ENCODE measurements around the gene GLYATL1. TPM values are rescaled to one million over a fixed set of nuclear protein-coding genes. Genes with fewer than 3 reads are reported as not detected.

The GLYATL1 gene
- total and polyA plus RNA-seq, 10 of the 15 experiments (the other 5 are each of a cell fraction or from before 2014, with no cell fraction given): not detected

GRCh38 chr11:58902881-58903280, 36.4 kb upstream of the GLYATL1 start (continued):
- TF ChIP-seq POLR2AphosphoS5 (IDR thresholded peaks at IDR 0.05; ENCODE audit: low read length) (no peak), RCOR1 (conservative IDR thresholded peaks at IDR 0.05; ENCODE audit: low read depth, low read length) (no peak), NFYB (IDR thresholded peaks at IDR 0.05; ENCODE audit: insufficient read depth, low read depth, low read length) (no peak), NBN (IDR thresholded peaks at IDR 0.05) (no peak), FOS (IDR thresholded peaks at IDR 0.05; ENCODE audit: borderline replicate concordance, extremely low read depth, insufficient read length) (no peak), RUNX3 (IDR thresholded peaks at IDR 0.05; ENCODE audit: low read length) (no peak), MEF2A (IDR thresholded peaks at IDR 0.05; ENCODE audit: insufficient read depth, low read depth, low read length) (no peak), MYB (IDR thresholded peaks at IDR 0.05; ENCODE audit: borderline replicate concordance, low read depth, low read length) (no peak)

- DNase-seq (ENCODE audit: low read depth, low spot score): no peak
- H3K4me1 ChIP-seq (ENCODE audit: control insufficient read depth, insufficient read depth, low read length): no peaks in the 10 kb centered on the region; the same call in 1 of the 2 replicates
- intact Hi-C loops (cut with micrococcal nuclease; ENCODE audit: unreplicated experiment): no loop called here
- RAD21 ChIA-PET (ENCODE audit: unreplicated experiment): no interaction called here
- POLR2A ChIA-PET: no interaction called here
- no peaks in the 10 kb centered on the region for H4K20me1 ChIP-seq (ENCODE audit: control insufficient read depth, insufficient read depth)
- no peak for ATAC-seq
- no peak overlapping the region for H3K9ac ChIP-seq (ENCODE audit: control insufficient read depth, insufficient read depth, low read length)
- peaks cover 1 to 10% of the 10 kb centered on the region in 2 experiments for H3K27me3 ChIP-seq (replicated peaks in 1 of 2; ENCODE audit: control insufficient read depth in 2 of 2, insufficient read depth in 2 of 2, low read length in 1 of 2)
- no peak overlapping the region for H3K4me3 ChIP-seq
- in situ Hi-C loops (cut with MboI): no loop called here
- no TSS peak for BruUV-seq (replicated peaks)
- no peak overlapping the region for H2AFZ ChIP-seq (ENCODE audit: control insufficient read depth, low read depth, low read length)
- CTCF ChIA-PET: no interaction called here
- no peak for FAIRE-seq
- TF ChIP-seq MLLT1 (IDR thresholded peaks at IDR 0.05): no peak
- no peak for TF ChIP-seq NBN (IDR thresholded peaks at IDR 0.05)
- no peak for TF ChIP-seq CHD2 (IDR thresholded peaks at IDR 0.05; ENCODE audit: borderline replicate concordance, low read depth, low read length)
- no peak for TF ChIP-seq SMAD1 (IDR thresholded peaks at IDR 0.05; ENCODE audit: low read depth, partially characterized antibody)
- TF ChIP-seq KDM1A (IDR thresholded peaks at IDR 0.05; ENCODE audit: borderline replicate concordance): no peak
- no peak for TF ChIP-seq RFX5 (IDR thresholded peaks at IDR 0.05; ENCODE audit: low read depth, low read length)
- TF ChIP-seq CBFB (IDR thresholded peaks at IDR 0.05; ENCODE audit: low read depth): no peak
- no peak for TF ChIP-seq NR2F1 (conservative IDR thresholded peaks at IDR 0.05)
- 39% methylated on average over 35 of the region's 41 CpGs for WGBS (ENCODE audit: insufficient coverage, insufficient replicate concordance, low lambda C conversion rate, missing lambda C conversion rate)
- no peaks in the 10 kb centered on the region; the same call in 2 of the 3 replicates for H3K9me3 ChIP-seq (replicated peaks; ENCODE audit: control insufficient read depth, insufficient read depth, low read length)
- H3K4me2 ChIP-seq (ENCODE audit: control insufficient read depth, insufficient read depth): no peak overlapping the region
- H3K79me2 ChIP-seq (ENCODE audit: control insufficient read depth, insufficient read depth, low read length): no peaks in the 10 kb centered on the region
- no peaks in the 10 kb centered on the region for H3K36me3 ChIP-seq (ENCODE audit: control insufficient read depth in 2 of 2, insufficient read depth in 2 of 2, low read length in 1 of 2)
- SMC1A ChIA-PET (ENCODE audit: uncharacterized antibody, unreplicated experiment): no interaction called here
- no peak overlapping the region for H3K27ac ChIP-seq (ENCODE audit: control insufficient read depth, insufficient read depth)
Measured at GRCh38 chr11:58905011-58905720, 34.1 kb upstream of the GLYATL1 start.
